K562 (cell line): ENCODE results near the gene UCK1. TPM values are rescaled to one million over a fixed set of nuclear protein-coding genes. Genes with fewer than 3 reads are reported as not detected.

Experiments
- ATAC-seq: fragments of 200-7000 bp; cut with Tn5 transposase; 3 replicates; pipeline ENCODE4 v1.9.1; 2020; ENCODE audit warnings: moderate library complexity
- BruUV-seq: library from RNA; stranded (reverse); fragments of 400-500 nt; replicated peaks from 2 replicates; lab custom pipeline; 2021; lab: Mats Ljungman, UMichigan
- CTCF ChIA-PET: fragments of 300-600 bp; formaldehyde crosslinking; extraction: SDS; loops from one replicate; lab custom pipeline; 2021; ENCODE audit warnings: low intra/inter-chr PET ratio; lab: Yijun Ruan, JAX
- POLR2A ChIA-PET: fragments of 300-600, 350-650 bp; sonication (Branson Sonifier 250); formaldehyde crosslinking; extraction: SDS; loops from one replicate; lab custom pipeline; 2021; ENCODE audit warnings: antibody characterized with exemption, inconsistent platforms; lab: Yijun Ruan, JAX
- DNase-seq, 4 experiments: peaks; one replicate each; pipeline versions ENCODE4 v3.0.0 to v3.0.0-alpha.2; 2011 to 2018; ENCODE audit warnings: low spot score in 3 of 4, mixed read lengths in 3 of 4; ENCODE audit errors: extremely low read depth in 1 of 4
- FAIRE-seq: peaks from 2 replicates; lab custom pipeline; 2011; peaks lifted over from hg19 to GRCh38; lab: Jason Lieb, UNC
- H2AFZ ChIP-seq: 2 replicates; pipeline ENCODE4 v1.6.0; 2011; ENCODE audit warnings: low read depth, low read length, control low read depth, inconsistent platforms
- H3K27ac ChIP-seq: fragments of 200-600 bp; 3 replicates; pipeline ENCODE4 v1.8.0; 2011; ENCODE audit warnings: low read depth, mild to moderate bottlenecking, control low read depth, inconsistent platforms, low read length, moderate library complexity, mixed read lengths; ENCODE audit errors: extremely low read depth
- H3K27me3 ChIP-seq, 2 experiments: fragments of 300-600 bp in 1 of 2; 2 replicates in 1 of 2; 3 replicates in 1 of 2; pipeline versions ENCODE4 v1.6.0 to v1.8.0; 2011; ENCODE audit warnings: inconsistent platforms in 2 of 2, low read length in 2 of 2, mild to moderate bottlenecking in 1 of 2, mixed read lengths in 1 of 2, moderate library complexity in 1 of 2; ENCODE audit not compliant: control insufficient read depth in 2 of 2, insufficient read depth in 2 of 2
- H3K36me3 ChIP-seq: fragments of 300-600 bp; 3 replicates; pipeline ENCODE4 v1.8.0; 2011; ENCODE audit warnings: mild to moderate bottlenecking, low read length, inconsistent platforms; ENCODE audit not compliant: control insufficient read depth, insufficient read depth
- H3K4me1 ChIP-seq, 2 experiments: fragments of 200-600 bp in 1 of 2; replicated peaks in 1 of 2; 2 replicates in 1 of 2; 3 replicates in 1 of 2; pipeline versions ENCODE4 v1.5.1 to v1.8.0; 2011; ENCODE audit warnings: inconsistent platforms in 2 of 2, low read length in 2 of 2, mild to moderate bottlenecking in 1 of 2, mixed read lengths in 1 of 2, moderate library complexity in 1 of 2; ENCODE audit not compliant: control insufficient read depth in 2 of 2, insufficient read depth in 2 of 2
- H3K4me2 ChIP-seq: 2 replicates; pipeline ENCODE4 v1.6.1; 2011; ENCODE audit warnings: low read length, control low read depth, inconsistent platforms, mixed read lengths; ENCODE audit not compliant: insufficient read depth
- H3K4me3 ChIP-seq: fragments of 200-600 bp; sonication (generic), shearing (Covaris generic); 2 replicates; pipeline ENCODE4 v1.5.1; 2016; ENCODE audit warnings: control low read depth, inconsistent platforms
- H3K79me2 ChIP-seq: fragments of 200-600 bp; 3 replicates; pipeline ENCODE4 v1.8.0; 2011; ENCODE audit warnings: low read length, inconsistent platforms; ENCODE audit not compliant: control insufficient read depth, insufficient read depth
- H3K9ac ChIP-seq, 2 experiments: 2 replicates each; pipeline versions ENCODE4 v1.6.0 to v1.6.1; 2011; ENCODE audit warnings: low read depth in 2 of 2, low read length in 2 of 2, control low read depth in 1 of 2, inconsistent platforms in 1 of 2, mild to moderate bottlenecking in 1 of 2, mixed read lengths in 1 of 2; ENCODE audit not compliant: insufficient read depth in 1 of 2
- H3K9me1 ChIP-seq: one replicate; pipeline ENCODE4 v1.6.0; 2011; ENCODE audit warnings: inconsistent platforms, mild to moderate bottlenecking, low read length, moderate library complexity; ENCODE audit not compliant: control insufficient read depth, insufficient read depth
- H3K9me3 ChIP-seq: replicated peaks from 2 replicates; pipeline ENCODE4 v1.5.1; 2011; ENCODE audit warnings: low read depth, low read length, inconsistent platforms; ENCODE audit not compliant: control insufficient read depth, insufficient read depth
- H4K20me1 ChIP-seq: replicated peaks from 2 replicates; pipeline ENCODE4 v1.6.1; 2011; ENCODE audit warnings: low read length, inconsistent platforms, mixed read lengths; ENCODE audit not compliant: control insufficient read depth, insufficient read depth
- ATF2 ChIP-seq: sonication (generic); formaldehyde crosslinking; IDR thresholded peaks from 2 replicates; pipeline ENCODE4 v1.8.1; 2022; ENCODE audit warnings: missing genetic modification reagents
- COPS2 ChIP-seq: fragments of 450-650 bp; conservative IDR thresholded peaks from 2 replicates; pipeline ENCODE4 v1.6.1; 2016; ENCODE audit warnings: mild to moderate bottlenecking, moderate library complexity
- POLR2A ChIP-seq: fragments of 450-650 bp; conservative IDR thresholded peaks from 2 replicates; pipeline ENCODE4 v1.6.1; 2016
- POLR2B ChIP-seq: fragments of 450-650 bp; IDR thresholded peaks from 2 replicates; pipeline ENCODE4 v1.6.1; 2018; ENCODE audit warnings: low read depth; ENCODE audit not compliant: partially characterized antibody
- PTBP1 ChIP-seq: fragments of 200-400 bp; formaldehyde crosslinking; IDR thresholded peaks from 2 replicates; pipeline ENCODE4 v1.6.1; 2017; ENCODE audit warnings: low read depth, low read length
- SIN3B ChIP-seq: fragments of 450-650 bp; IDR thresholded peaks from 2 replicates; pipeline ENCODE4 v1.6.1; 2017; ENCODE audit warnings: low read depth, mild to moderate bottlenecking, moderate library complexity
- STAT5B ChIP-seq: fragments of 250-450 bp; sonication (Bioruptor Pico); IDR thresholded peaks from 2 replicates; pipeline ENCODE4 v1.8.0; 2021; ENCODE audit warnings: mild to moderate bottlenecking, inconsistent platforms
- ZBTB40 ChIP-seq, 2 experiments: fragments of 450-650 bp in 1 of 2; sonication (generic) in 1 of 2; formaldehyde crosslinking in 1 of 2; IDR thresholded peaks; 2 replicates each; pipeline versions ENCODE4 v1.7.1 to v1.9.0; 2016 to 2022; ENCODE audit warnings: inconsistent platforms in 1 of 2, mild to moderate bottlenecking in 1 of 2, missing genetic modification reagents in 1 of 2
- WGBS: fragments of 100-300 bp; shearing (Covaris generic); methylation state at CpG from one replicate; pipeline ENCODE4 v1.1.6; 2016; ENCODE audit warnings: low coverage, mixed read lengths; ENCODE audit not compliant: insufficient coverage; ENCODE audit errors: missing lambda C conversion rate; 5-methylcytosine and 5-hydroxymethylcytosine counted together
- in situ Hi-C: fragments of 300-500 bp; cut with MboI; formaldehyde crosslinking; loops from 4 replicates; pipeline ENCODE4 v1.15.0; 2018; ENCODE audit warnings: inconsistent platforms, mixed read lengths
- intact Hi-C: fragments of 100-400 bp; cut with micrococcal nuclease; formaldehyde crosslinking; loops from 2 replicates; pipeline ENCODE4 v1.14.2; 2022
- polyA plus RNA-seq, 8 experiments: library from polyadenylated mRNA; depleted of rRNA in 4 of 8; stranded (reverse) in 5 of 8; unstranded in 3 of 8; fragments of >200 nt; fragmentation: Nextera tagmentation in 2 of 8; fragmentation: Illumina TruSeq in 1 of 8; extraction: Ambion mirVana in 2 of 8; extraction: Trizol in 1 of 8; gene quantifications; 2 replicates each; pipeline versions ENCODE4 v1.2.1 to v1.2.3, GENCODE V29; 2011 to 2014; ENCODE audit warnings: inconsistent platforms in 1 of 8, missing spikeins in 1 of 8
- total RNA-seq, 7 experiments: library from RNA; depleted of rRNA in 6 of 7; stranded (reverse); fragments of >200 nt in 6 of 7; fragmentation: Illumina TruSeq in 2 of 7; extraction: Trizol in 2 of 7; gene quantifications; 2 replicates each; pipeline versions ENCODE4 v1.2.1 to v1.2.3, GENCODE V29; 2011 to 2021; ENCODE audit warnings: low replicate concordance in 1 of 7
- TF ChIP-seq, protein P1 (sequence below): fragments of 450-650 bp; IDR thresholded peaks from 2 replicates; pipeline ENCODE4 v1.6.1; 2016
- TF ChIP-seq, protein P2 (sequence below): fragments of 250-450 bp; sonication (Bioruptor Pico); IDR thresholded peaks from 2 replicates; pipeline ENCODE4 v1.8.0; 2022; ENCODE audit warnings: inconsistent platforms, mild to moderate bottlenecking, moderate library complexity, borderline replicate concordance

The UCK1 gene
- total and polyA plus RNA-seq, 9 of the 15 experiments (the other 6 are each of a cell fraction or from before 2014, with no cell fraction given): 0.27 to 27.5 (median 16.1) TPM

DNA sequence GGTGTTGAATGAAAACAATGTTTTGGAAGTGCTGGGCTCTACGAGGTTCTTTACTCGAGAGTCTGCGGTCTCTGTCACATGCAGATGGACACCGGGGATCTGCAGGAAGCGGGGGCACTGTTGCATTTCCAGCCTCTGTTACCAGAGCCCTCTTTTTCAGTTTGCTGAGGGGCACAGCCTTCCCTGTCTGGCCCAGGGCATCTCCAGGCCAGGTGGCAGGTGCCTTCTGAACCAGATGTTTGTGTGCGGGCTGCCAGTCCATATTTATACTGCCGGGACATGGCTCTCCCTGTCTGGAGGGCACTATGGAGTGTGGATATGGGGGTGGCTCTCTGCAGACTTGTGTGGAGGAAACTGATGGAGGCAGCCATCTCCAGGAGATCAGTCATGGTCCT lies 47.0 kb downstream of the UCK1 start:
- no TSS peak for BruUV-seq
- WGBS: 96% methylated on average over 7 of the region's 7 CpGs
- Histone ChIP-seq H3K4me2 (no peak overlapping the region), H2AFZ (no peak overlapping the region), H3K36me3 (peaks cover 96% of the 10 kb centered on the region), H3K9me3 (no peaks in the 10 kb centered on the region), H3K4me3 (no peak overlapping the region), H3K9me1 (peaks cover 4% of the 10 kb centered on the region), H4K20me1 (peaks cover 8% of the 10 kb centered on the region), H3K4me1 (no peaks in the 10 kb centered on the region), H3K27me3 (no peaks in the 10 kb centered on the region), H3K79me2 (no peaks in the 10 kb centered on the region), H3K9ac (no peak overlapping the region), H3K27ac (no peak overlapping the region)
- ChIA-PET POLR2A (interaction anchor here (0.6 to 1.2 kb wide), 2 partner anchors 108 to 110 kb away, joined by 3 read pairs; no protein-coding TSS in a partner anchor), CTCF (no interaction called here)
- intact Hi-C loops: no loop called here
- DNase-seq (no peak), FAIRE-seq (no peak), ATAC-seq (no peak)
- in situ Hi-C loops: no loop called here
- TF ChIP-seq SIN3B (no peak), STAT5B (CRISPR knock-in tag) (no peak), POLR2A (no peak), PTBP1 (no peak), ZBTB40 (IDR thresholded peaks at IDR 0.05) (no peak), ZBTB40 (CRISPR knock-in tag; IDR thresholded peaks at IDR 0.05) (no peak), POLR2B (no peak), COPS2 (no peak), ATF2 (CRISPR knock-in tag) (no peak)
- TF ChIP-seq, protein P1, sequence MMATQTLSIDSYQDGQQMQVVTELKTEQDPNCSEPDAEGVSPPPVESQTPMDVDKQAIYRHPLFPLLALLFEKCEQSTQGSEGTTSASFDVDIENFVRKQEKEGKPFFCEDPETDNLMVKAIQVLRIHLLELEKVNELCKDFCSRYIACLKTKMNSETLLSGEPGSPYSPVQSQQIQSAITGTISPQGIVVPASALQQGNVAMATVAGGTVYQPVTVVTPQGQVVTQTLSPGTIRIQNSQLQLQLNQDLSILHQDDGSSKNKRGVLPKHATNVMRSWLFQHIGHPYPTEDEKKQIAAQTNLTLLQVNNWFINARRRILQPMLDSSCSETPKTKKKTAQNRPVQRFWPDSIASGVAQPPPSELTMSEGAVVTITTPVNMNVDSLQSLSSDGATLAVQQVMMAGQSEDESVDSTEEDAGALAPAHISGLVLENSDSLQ: no peak
- TF ChIP-seq, protein P2, sequence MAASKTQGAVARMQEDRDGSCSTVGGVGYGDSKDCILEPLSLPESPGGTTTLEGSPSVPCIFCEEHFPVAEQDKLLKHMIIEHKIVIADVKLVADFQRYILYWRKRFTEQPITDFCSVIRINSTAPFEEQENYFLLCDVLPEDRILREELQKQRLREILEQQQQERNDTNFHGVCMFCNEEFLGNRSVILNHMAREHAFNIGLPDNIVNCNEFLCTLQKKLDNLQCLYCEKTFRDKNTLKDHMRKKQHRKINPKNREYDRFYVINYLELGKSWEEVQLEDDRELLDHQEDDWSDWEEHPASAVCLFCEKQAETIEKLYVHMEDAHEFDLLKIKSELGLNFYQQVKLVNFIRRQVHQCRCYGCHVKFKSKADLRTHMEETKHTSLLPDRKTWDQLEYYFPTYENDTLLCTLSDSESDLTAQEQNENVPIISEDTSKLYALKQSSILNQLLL (CRISPR knock-in tag): no peak
